ENCODE data around the gene CRISP3.

DNA sequence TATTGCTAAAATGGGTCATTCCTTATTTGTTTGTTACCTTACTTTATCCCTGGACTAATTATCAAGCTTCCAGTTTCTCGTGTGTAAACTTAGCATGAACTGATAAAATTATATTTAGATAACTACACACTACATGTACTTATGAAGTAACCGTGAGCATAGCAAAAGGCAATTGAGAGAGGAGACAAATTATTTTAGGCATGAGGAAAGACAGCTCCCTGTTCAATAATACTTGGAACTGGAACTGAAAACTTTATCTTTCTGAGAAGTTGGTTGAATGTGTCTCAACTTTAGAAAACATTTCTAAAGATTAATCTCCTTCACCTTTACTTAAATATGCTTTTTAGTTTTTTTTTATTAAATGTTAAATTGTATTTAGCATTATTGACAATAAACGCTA lies 11.4 kb downstream of the CRISP3 start:
- TF ChIP-seq CEBPB (IDR thresholded peaks at IDR 0.05; ENCODE audit: low read depth, low read length): no peak
- TF ChIP-seq, protein P1, sequence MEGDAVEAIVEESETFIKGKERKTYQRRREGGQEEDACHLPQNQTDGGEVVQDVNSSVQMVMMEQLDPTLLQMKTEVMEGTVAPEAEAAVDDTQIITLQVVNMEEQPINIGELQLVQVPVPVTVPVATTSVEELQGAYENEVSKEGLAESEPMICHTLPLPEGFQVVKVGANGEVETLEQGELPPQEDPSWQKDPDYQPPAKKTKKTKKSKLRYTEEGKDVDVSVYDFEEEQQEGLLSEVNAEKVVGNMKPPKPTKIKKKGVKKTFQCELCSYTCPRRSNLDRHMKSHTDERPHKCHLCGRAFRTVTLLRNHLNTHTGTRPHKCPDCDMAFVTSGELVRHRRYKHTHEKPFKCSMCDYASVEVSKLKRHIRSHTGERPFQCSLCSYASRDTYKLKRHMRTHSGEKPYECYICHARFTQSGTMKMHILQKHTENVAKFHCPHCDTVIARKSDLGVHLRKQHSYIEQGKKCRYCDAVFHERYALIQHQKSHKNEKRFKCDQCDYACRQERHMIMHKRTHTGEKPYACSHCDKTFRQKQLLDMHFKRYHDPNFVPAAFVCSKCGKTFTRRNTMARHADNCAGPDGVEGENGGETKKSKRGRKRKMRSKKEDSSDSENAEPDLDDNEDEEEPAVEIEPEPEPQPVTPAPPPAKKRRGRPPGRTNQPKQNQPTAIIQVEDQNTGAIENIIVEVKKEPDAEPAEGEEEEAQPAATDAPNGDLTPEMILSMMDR (conservative IDR thresholded peaks at IDR 0.05; ENCODE audit: low read depth, low read length): no peak
- TF ChIP-seq BHLHE40 (IDR thresholded peaks at IDR 0.05; ENCODE audit: low read depth, low read length): no peak
- no peak for TF ChIP-seq RAD21 (IDR thresholded peaks at IDR 0.05; ENCODE audit: low read length)
- TF ChIP-seq POLR2A (IDR thresholded peaks at IDR 0.05; ENCODE audit: low read depth, low read length): no peak
- TF ChIP-seq, protein P2, sequence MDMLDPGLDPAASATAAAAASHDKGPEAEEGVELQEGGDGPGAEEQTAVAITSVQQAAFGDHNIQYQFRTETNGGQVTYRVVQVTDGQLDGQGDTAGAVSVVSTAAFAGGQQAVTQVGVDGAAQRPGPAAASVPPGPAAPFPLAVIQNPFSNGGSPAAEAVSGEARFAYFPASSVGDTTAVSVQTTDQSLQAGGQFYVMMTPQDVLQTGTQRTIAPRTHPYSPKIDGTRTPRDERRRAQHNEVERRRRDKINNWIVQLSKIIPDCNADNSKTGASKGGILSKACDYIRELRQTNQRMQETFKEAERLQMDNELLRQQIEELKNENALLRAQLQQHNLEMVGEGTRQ (IDR thresholded peaks at IDR 0.05; ENCODE audit: low read depth, low read length): no peak
- TF ChIP-seq FOS (IDR thresholded peaks at IDR 0.05; ENCODE audit: low read depth, low read length): no peak
- TF ChIP-seq, protein P3, sequence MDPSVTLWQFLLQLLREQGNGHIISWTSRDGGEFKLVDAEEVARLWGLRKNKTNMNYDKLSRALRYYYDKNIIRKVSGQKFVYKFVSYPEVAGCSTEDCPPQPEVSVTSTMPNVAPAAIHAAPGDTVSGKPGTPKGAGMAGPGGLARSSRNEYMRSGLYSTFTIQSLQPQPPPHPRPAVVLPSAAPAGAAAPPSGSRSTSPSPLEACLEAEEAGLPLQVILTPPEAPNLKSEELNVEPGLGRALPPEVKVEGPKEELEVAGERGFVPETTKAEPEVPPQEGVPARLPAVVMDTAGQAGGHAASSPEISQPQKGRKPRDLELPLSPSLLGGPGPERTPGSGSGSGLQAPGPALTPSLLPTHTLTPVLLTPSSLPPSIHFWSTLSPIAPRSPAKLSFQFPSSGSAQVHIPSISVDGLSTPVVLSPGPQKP (IDR thresholded peaks at IDR 0.05; ENCODE audit: borderline replicate concordance, low read depth, low read length): no peak
- TF ChIP-seq MAZ (IDR thresholded peaks at IDR 0.05; ENCODE audit: borderline replicate concordance, low read depth, low read length): no peak
- TF ChIP-seq SMC3 (IDR thresholded peaks at IDR 0.05; ENCODE audit: low read depth, low read length): no peak
- TF ChIP-seq MAFK (IDR thresholded peaks at IDR 0.05; ENCODE audit: low read depth, low read length): no peak
- no peak for TF ChIP-seq CHD1 (IDR thresholded peaks at IDR 0.05; ENCODE audit: low read depth, low read length)
- no peak for TF ChIP-seq MXI1 (IDR thresholded peaks at IDR 0.05; ENCODE audit: borderline replicate concordance, low read depth, low read length)

All from IMR-90 (cell line).